ENCODE measurements around the gene TMEM53. TPM values are rescaled to one million over a fixed set of nuclear protein-coding genes. Genes with fewer than 3 reads are reported as not detected.

Gene TMEM53
- total and polyA plus RNA-seq, 9 donors, result 4.1 to 17.9 (median 11.4) TPM

- H3K4me3 ChIP-seq, result peak overlapping the region; percentile 38
- 77 to 80% (median 78%) methylated on average over 7 of the region's 7 CpGs for WGBS, 3 donors
- DNase-seq, result peak in 1 of 5 donors; percentile 30
- intact Hi-C loops (cut with DNase I), result no loop called here
- H3K36me3 ChIP-seq, result no peaks in the 10 kb centered on the region
- peak overlapping the region in 1 of 2 donors; percentile 96 for H3K27ac ChIP-seq
- H3K4me1 ChIP-seq (ENCODE audit: insufficient read depth), result peaks cover 15% of the 10 kb centered on the region
- H3K9me3 ChIP-seq, result no peaks in the 10 kb centered on the region
- H3K27me3 ChIP-seq, result no peaks in the 10 kb centered on the region
- TF ChIP-seq EP300 (IDR thresholded peaks at IDR 0.05) (no peak), CTCF (IDR thresholded peaks at IDR 0.05) (no peak)
These were observed 905 bp upstream of the TMEM53 start for GRCh38 chr1:44675186-44675585.

- TF ChIP-seq CTCF (IDR thresholded peaks at IDR 0.05), result no peak
- no peak for TF ChIP-seq POLR2A (IDR thresholded peaks at IDR 0.05)
- TF ChIP-seq EP300 (IDR thresholded peaks at IDR 0.05), result no peak
- Histone ChIP-seq H3K27ac (peak overlapping the region; percentile 82 to 96), H3K27me3 (no peaks in the 10 kb centered on the region), H3K9me3 (no peaks in the 10 kb centered on the region), H3K4me3 (peak overlapping the region; percentile 65), H3K36me3 (no peaks in the 10 kb centered on the region), H3K4me1 (ENCODE audit: insufficient read depth) (peaks cover 15% of the 10 kb centered on the region)
- intact Hi-C loops (cut with DNase I), result no loop called here
- no peak for DNase-seq
- WGBS, 3 donors, result 1% methylated on average over 16 of the region's 16 CpGs
These were observed 587 bp downstream of the TMEM53 start for GRCh38 chr1:44673675-44674112.

DNA sequence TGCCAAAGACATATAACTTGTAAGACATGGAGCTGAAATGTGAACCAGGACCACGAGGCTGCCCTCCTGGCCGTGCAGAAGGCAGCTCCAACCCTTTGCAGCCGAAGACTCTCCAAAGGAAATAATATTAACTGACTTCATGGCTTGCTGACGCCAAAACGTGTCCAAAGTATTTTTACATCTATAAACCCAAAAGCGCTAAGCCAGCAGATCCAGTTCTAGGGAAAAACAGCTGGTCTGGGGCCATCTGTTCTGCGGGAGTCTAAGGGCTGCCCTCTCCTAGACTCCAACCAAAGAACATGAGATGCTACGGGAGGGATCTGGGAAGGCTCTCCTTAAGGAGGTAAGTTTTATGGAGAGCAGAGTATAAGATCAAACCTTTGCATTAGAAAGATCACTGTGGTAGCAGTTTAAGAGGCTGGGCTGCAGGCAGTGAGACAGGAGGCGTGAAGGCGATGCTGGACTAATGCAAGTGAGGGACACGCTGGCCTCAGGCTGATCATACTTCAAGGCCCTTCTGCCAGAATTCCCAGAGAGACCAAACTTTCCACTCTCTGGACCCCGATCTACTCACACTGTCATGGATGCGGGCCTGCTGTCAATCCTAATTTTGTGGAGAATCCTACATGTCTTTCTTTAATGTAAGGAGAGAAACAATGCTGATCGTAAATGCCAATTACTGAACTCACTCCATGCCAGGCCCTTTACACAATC is 1.2 kb downstream of the TMEM53 start:
- Histone ChIP-seq H3K27me3 (no peaks in the 10 kb centered on the region), H3K4me1 (ENCODE audit: insufficient read depth) (peaks cover 13% of the 10 kb centered on the region), H3K27ac (peak overlapping the region; percentile 82 to 96), H3K9me3 (no peaks in the 10 kb centered on the region), H3K36me3 (no peaks in the 10 kb centered on the region), H3K4me3 (peak overlapping the region; percentile 65)
- no peak for DNase-seq
- whole genome bisulfite sequencing, 3 donors, result 53 to 70% (median 64%) methylated on average over 14 of the region's 14 CpGs
- intact Hi-C loops (cut with DNase I), result no loop called here
- no peak for TF ChIP-seq POLR2A (IDR thresholded peaks at IDR 0.05)
- no peak for TF ChIP-seq CTCF (IDR thresholded peaks at IDR 0.05)
- TF ChIP-seq EP300 (IDR thresholded peaks at IDR 0.05), result no peak

GRCh38 chr1:44672254-44672955 is 1.9 kb downstream of the TMEM53 start:
- H3K4me1 ChIP-seq (ENCODE audit: insufficient read depth), result peaks cover 13% of the 10 kb centered on the region
- 78 to 85% (median 84%) methylated on average over 13 of the region's 13 CpGs for WGBS, 3 donors
- no peak overlapping the region for H3K4me3 ChIP-seq
- H3K36me3 ChIP-seq, result no peaks in the 10 kb centered on the region
- intact Hi-C loops (cut with DNase I), result no loop called here
- TF ChIP-seq CTCF (IDR thresholded peaks at IDR 0.05), result no peak
- TF ChIP-seq EP300 (IDR thresholded peaks at IDR 0.05), result no peak
- TF ChIP-seq POLR2A (IDR thresholded peaks at IDR 0.05), result no peak
- no peaks in the 10 kb centered on the region for H3K9me3 ChIP-seq
- H3K27ac ChIP-seq, result no peak overlapping the region
- H3K27me3 ChIP-seq, result no peaks in the 10 kb centered on the region
- DNase-seq, result no peak

Data from ovary (tissue), 9 donors.